Activated CD4-positive, alpha-beta memory T cell treated with anti-CD3 and anti-CD28 coated beads, Interleukin-2, amount 10 ng/mL, durations not matched to agents 7 days and 5 days (primary cell): ENCODE results near the gene ADCYAP1R1. TPM values are rescaled to one million over a fixed set of nuclear protein-coding genes. Genes with fewer than 3 reads are reported as not detected.

Source experiments
- CTCF ChIA-PET: fragments of 350-600 bp; sonication (Branson Sonifier 250); formaldehyde crosslinking; loops from one replicate; lab custom pipeline; 2021; ENCODE audit warnings: antibody characterized with exemption, inconsistent platforms; lab: Charles Lee
- POLR2A ChIA-PET: fragments of 350-600 bp; sonication (Branson Sonifier 250); formaldehyde crosslinking; loops from one replicate; lab custom pipeline; 2021; ENCODE audit warnings: antibody characterized with exemption; lab: Charles Lee
- DNase-seq: peaks from one replicate; pipeline ENCODE4 v3.0.0-alpha.2; 2020
- H3K27ac Mint-ChIP-seq: one replicate; pipeline ENCODE4 v1.8.0; 2021; ENCODE audit warnings: mild to moderate bottlenecking, mixed read lengths
- H3K27me3 Mint-ChIP-seq: one replicate; pipeline ENCODE4 v1.8.0; 2021; ENCODE audit warnings: mixed read lengths
- H3K36me3 Mint-ChIP-seq: one replicate; pipeline ENCODE4 v1.8.0; 2021; ENCODE audit warnings: low read depth, mixed read lengths
- H3K4me1 Mint-ChIP-seq: one replicate; pipeline ENCODE4 v1.8.0; 2021; ENCODE audit warnings: mixed read lengths
- H3K4me3 Mint-ChIP-seq: one replicate; pipeline ENCODE4 v1.8.0; 2021; ENCODE audit warnings: mild to moderate bottlenecking, mixed read lengths
- H3K9me3 Mint-ChIP-seq: one replicate; pipeline ENCODE4 v1.8.0; 2021; ENCODE audit warnings: mixed read lengths
- total RNA-seq, 2 experiments: library from RNA; stranded (reverse); gene quantifications; one replicate each; pipeline ENCODE4 v1.2.3, GENCODE V29; 2021

ADCYAP1R1 gene
- total RNA-seq, 2 experiments from 2014 or later = not detected

DNA sequence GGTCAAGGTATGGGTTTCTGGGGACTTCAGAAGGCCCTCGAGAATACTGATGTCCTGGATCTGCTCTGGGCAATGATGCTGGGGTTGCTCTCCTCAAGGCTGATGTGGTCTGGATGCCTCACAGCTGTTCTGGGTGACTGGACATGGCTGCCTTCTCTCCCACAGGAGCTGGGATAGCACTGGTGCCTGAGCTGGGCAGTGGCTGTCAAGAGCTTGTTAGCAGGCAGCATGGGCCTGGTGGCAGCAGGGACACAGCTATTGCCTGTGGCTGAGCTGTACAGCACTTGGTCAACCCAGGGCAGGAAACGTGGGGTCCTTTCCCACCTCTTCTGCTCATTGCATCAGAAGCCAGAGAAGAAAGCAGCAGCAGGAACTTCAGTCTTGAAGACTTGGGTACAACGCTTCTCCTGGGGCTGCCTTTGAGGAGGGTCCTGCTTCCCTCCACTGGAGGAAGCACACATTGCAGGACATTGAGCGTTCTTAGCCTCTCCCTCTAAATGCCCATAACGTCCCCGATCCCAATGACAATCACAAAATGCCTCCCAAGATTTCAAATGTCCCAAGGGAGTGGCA is 13.0 kb downstream of the ADCYAP1R1 start:
- H3K9me3 Mint-ChIP-seq = no peaks in the 10 kb centered on the region
- CTCF ChIA-PET = no interaction called here
- H3K4me3 Mint-ChIP-seq = no peak overlapping the region
- POLR2A ChIA-PET = no interaction called here
- no peak overlapping the region for H3K27ac Mint-ChIP-seq
- no peaks in the 10 kb centered on the region for H3K36me3 Mint-ChIP-seq
- H3K27me3 Mint-ChIP-seq = no peaks in the 10 kb centered on the region
- DNase-seq = no peak
- no peaks in the 10 kb centered on the region for H3K4me1 Mint-ChIP-seq

DNA sequence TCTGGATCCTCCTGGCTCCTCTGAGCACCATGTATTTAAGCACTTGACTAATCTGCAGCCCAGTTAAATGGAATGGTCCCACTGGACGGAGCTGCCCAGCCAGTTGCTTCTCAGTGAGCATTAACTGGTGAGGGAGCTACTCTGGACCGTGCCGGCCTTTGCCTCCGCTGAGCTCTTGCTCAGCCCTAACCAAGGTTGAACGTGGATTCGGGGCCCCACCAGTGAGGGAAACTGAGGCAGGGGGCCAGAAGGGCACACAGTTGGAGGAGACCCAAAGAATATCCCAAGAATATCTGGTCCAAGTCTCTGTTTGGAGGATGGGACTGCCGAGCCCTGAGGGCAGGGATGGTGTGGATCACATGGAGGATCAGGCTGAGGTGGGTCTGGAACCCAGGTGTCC is 13.7 kb downstream of the ADCYAP1R1 start:
- H3K36me3 Mint-ChIP-seq = no peaks in the 10 kb centered on the region
- H3K4me1 Mint-ChIP-seq = no peaks in the 10 kb centered on the region
- H3K27ac Mint-ChIP-seq = no peak overlapping the region
- ChIA-PET CTCF (no interaction called here), POLR2A (no interaction called here)
- H3K9me3 Mint-ChIP-seq = no peaks in the 10 kb centered on the region
- no peak for DNase-seq
- no peak overlapping the region for H3K4me3 Mint-ChIP-seq
- no peaks in the 10 kb centered on the region for H3K27me3 Mint-ChIP-seq

DNA sequence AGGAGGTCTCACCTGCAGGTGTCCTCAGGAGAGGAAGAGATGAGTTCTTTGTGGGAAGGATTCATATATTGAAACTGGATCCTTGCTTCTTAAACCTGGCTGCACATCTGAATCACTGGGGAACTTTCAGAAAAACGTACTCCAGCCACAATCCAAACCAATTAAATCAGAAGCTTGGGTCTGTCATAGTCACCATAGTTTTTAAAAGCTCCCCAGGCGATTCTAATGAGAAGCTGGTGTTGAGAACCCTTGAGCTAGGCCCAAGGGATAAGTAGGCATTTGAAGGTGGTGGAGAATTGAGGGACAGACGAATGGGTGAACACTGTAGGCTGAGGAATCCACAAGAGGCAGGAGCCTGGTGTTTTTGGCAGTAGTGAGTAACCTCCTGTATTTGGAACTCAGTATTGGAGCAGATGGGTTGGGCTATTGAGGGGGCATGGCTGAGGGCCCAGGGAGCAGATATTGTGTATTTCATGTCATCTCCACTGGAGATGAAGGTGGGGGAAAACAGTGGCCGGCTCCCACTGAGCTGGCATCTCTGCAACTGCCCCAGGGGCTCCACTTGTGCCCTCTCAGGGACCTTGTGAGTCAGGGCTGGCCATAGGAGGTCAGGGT is 14.5 kb downstream of the ADCYAP1R1 start:
- ChIA-PET CTCF (interaction anchor here (0.6 kb wide), 1 partner anchor 393 kb away, joined by 3 read pairs; no protein-coding TSS in a partner anchor), POLR2A (no interaction called here)
- Mint-ChIP-seq H3K9me3 (no peaks in the 10 kb centered on the region), H3K4me3 (no peak overlapping the region), H3K27me3 (no peaks in the 10 kb centered on the region), H3K36me3 (no peaks in the 10 kb centered on the region), H3K27ac (no peak overlapping the region), H3K4me1 (no peaks in the 10 kb centered on the region)
- DNase-seq = no peak

DNA sequence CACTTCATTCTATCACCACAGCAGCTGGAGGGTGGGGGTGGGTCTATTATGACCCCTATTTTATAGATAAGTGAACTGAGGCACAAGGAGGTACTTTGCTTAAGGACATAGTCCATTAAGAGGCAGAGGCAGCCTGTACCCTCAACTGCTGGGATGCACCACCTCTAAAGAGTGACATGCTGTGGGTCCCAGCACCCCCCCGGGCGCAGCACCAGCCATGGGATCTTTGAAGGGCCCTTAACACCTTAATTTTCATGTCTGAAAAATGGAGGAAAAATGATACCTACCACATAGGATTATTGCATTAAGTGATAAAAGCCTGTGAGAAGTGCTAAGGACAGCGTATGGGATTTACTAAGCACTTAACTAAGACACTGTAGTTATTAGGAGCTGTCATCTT is 15.4 kb downstream of the ADCYAP1R1 start:
- Mint-ChIP-seq H3K4me3 (no peak overlapping the region), H3K4me1 (no peaks in the 10 kb centered on the region), H3K27ac (no peak overlapping the region), H3K9me3 (no peaks in the 10 kb centered on the region), H3K36me3 (no peaks in the 10 kb centered on the region), H3K27me3 (no peaks in the 10 kb centered on the region)
- ChIA-PET CTCF (no interaction called here), POLR2A (no interaction called here)
- DNase-seq = no peak

DNA sequence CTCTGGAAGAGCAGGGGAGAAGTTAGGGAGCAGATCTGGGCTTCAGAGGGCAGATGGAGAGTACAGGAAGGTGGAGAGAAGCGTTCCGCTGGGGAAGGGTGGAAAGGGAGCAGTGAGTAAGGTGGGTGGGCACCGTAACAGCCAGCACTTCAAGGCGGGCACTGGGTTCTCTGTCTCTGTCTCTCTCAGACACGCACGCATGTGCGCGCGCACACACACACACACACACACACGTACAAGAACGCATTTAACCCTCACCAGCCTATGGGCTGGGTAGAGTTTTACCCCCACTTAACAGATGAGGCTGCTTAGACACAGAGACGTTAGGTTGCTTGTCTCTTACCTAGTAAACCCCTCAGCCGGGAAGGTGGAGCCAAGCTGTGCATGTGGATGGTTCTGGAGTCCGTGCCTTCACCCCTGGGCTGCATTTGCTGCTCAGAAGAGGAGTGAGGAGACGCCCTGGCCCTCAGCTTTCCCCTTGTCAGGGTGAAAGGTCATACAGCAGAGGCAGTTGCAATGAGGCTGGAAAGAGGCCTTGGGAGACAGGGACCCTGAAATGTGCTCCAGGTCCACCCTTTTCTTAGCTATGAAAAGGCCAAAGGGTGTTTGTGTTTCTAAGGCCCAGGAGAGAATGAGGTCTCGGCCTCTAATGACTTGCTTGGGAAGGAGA is 16.0 kb downstream of the ADCYAP1R1 start:
- POLR2A ChIA-PET = no interaction called here
- no peak for DNase-seq
- H3K9me3 Mint-ChIP-seq = no peaks in the 10 kb centered on the region

DNA sequence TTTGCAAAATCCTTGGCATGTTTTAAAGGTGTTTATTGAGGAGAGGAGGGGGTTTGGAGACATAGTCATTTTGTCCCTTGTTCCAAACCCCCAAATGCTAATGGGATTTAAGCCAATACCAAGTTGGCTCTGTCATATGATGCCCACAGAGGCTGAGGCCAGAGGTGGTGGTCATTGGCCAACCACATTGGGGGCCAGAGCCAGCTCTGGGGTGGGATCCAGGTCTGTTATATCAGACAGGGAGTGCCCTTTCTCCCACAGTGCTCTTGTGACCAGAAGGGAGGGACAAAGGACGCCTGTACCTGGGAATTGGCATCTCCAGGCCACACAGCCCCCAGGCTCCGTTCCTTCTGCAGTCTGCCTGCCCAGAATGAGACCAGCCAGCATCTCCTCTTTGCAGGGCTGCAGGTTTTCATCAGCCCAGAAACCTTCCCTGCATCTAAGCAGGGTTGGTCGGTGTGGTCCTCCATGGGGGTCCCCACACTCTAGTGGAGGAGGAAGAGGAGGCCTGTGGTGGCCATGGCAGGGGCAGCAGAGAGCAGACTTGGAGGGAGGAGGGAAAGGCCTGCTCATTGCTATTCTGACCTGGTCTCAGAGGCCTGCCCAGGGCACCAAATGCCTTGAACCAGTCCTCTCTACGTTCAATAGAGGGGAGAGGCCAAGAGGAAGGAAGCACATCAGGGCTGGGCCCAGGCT is 17.9 kb downstream of the ADCYAP1R1 start:
- Mint-ChIP-seq H3K36me3 (no peaks in the 10 kb centered on the region), H3K27me3 (no peaks in the 10 kb centered on the region), H3K4me1 (no peaks in the 10 kb centered on the region), H3K4me3 (no peak overlapping the region), H3K27ac (no peak overlapping the region), H3K9me3 (no peaks in the 10 kb centered on the region)
- ChIA-PET POLR2A (no interaction called here), CTCF (no interaction called here)
- DNase-seq = no peak

More for the DNA sequence above, 16.0 kb downstream of the ADCYAP1R1 start:
- no peaks in the 10 kb centered on the region for H3K36me3 Mint-ChIP-seq
- CTCF ChIA-PET = interaction anchor here (1.4 kb wide), 1 partner anchor 83 kb away, joined by 3 read pairs; no protein-coding TSS in a partner anchor
- no peaks in the 10 kb centered on the region for H3K4me1 Mint-ChIP-seq
- H3K4me3 Mint-ChIP-seq = no peak overlapping the region
- H3K27me3 Mint-ChIP-seq = no peaks in the 10 kb centered on the region
- no peak overlapping the region for H3K27ac Mint-ChIP-seq

DNA sequence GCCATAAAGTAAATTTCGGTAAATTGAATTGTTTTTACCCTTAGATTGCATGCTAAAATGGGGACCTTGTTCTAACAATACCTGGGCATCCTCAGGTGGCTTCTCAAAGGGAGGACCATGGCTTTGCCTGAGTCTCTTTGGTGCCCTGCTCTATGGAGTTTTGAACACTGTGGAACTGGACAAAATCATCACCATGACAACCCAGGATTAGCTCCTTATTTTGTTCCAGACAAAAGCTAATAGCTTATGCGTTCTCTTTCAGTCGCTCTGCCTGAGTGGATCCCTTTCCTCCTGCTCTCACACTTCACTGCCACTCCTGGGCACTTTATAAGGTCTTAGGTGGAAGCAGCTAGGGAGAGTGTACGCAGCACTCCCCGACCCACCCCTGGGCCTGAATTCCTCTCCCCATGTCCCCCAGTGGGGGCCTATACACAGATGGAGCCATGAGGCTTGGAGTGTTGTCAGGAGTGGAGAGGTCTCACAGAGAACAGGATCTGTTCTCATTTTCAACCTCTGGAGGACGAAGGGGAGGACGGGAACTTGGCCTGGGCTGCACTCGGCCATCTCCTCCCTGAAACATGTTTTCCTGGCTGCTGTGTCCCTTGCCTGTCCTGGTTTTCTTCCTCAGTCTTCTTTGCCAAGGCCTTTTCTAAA is 19.0 kb downstream of the ADCYAP1R1 start:
- Mint-ChIP-seq H3K27me3 (peaks cover 2% of the 10 kb centered on the region), H3K4me3 (no peak overlapping the region), H3K9me3 (no peaks in the 10 kb centered on the region), H3K27ac (no peak overlapping the region), H3K36me3 (no peaks in the 10 kb centered on the region), H3K4me1 (no peaks in the 10 kb centered on the region)
- DNase-seq = no peak
- POLR2A ChIA-PET = no interaction called here
- CTCF ChIA-PET = no interaction called here

DNA sequence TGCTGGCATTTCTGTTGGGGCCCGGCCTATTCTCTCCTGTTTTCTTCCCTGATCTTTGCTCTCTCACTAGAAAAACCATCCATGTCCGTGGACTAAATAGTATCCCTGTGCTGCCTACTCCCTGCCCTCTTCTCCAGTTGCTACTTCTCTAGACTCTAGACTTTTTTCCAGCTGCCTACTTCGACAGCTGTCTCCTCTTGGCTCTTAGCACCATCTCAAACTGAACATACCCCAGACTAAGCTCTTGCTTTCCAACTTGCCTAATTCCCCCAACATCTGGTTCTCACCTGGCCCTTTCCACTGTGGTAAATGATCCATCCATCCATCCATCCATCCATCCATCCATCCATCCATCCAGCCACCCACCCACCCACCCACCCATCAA is 19.5 kb downstream of the ADCYAP1R1 start:
- Mint-ChIP-seq H3K4me1 (no peaks in the 10 kb centered on the region), H3K27ac (no peak overlapping the region), H3K9me3 (no peaks in the 10 kb centered on the region), H3K27me3 (peaks cover 2% of the 10 kb centered on the region), H3K4me3 (no peak overlapping the region), H3K36me3 (no peaks in the 10 kb centered on the region)
- no peak for DNase-seq
- CTCF ChIA-PET = no interaction called here
- POLR2A ChIA-PET = no interaction called here

DNA sequence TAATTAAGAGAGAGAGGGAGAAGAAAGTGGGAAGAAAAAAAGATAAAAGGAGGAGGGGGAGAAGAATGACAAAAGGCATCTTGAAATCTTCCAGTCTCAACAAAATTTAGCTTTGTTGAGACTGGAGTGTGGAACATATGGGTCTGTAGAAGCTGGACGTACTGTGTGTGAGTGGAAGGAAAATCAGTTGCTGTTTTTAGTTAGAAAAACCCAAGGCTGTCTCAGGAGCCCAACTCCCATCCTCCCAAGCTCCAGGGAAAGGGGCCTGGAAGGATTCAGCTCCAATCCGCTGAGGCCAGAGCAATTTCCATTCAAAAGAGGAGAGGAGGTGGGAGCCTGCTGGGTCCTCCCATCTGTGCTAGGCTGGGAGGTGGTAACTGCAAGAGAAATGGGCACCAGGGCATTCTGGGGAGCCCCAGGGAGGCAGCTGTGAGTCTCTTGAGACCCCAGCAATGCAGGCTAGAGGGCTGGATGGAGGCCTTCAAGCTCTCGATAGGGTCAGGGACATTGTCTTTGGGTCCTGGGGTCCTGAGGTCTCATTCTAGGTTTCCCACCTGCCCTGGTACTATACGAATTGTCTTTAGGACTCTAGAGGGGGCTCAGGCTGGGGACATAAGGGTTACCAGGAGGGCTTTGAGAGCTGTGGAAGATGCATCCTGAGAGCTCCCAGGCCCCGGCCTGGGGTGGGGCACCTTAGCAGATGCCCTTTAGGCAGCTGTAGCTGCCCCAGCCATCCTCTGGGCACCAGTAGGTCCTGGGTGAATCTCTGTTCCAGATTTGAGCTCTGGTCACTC is 21.4 kb downstream of the ADCYAP1R1 start:
- Mint-ChIP-seq H3K4me3 (no peak overlapping the region), H3K27ac (no peak overlapping the region), H3K4me1 (no peaks in the 10 kb centered on the region), H3K9me3 (no peaks in the 10 kb centered on the region), H3K27me3 (peaks cover 2% of the 10 kb centered on the region), H3K36me3 (no peaks in the 10 kb centered on the region)
- no peak for DNase-seq
- ChIA-PET CTCF (no interaction called here), POLR2A (no interaction called here)

DNA sequence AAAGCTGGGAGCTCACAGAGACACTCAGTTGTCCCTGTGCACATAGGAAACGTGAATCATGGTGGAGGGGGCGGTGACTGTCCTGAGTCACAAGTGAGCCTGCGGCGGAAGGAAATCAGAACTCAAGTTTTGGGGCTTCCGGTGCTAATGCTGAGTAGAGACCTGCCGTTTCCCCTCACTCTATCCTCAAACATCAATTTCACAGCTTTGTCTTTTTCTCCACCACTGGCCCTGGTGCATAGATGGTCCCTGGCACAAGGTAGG is 21.9 kb downstream of the ADCYAP1R1 start:
- no peak for DNase-seq

DNA sequence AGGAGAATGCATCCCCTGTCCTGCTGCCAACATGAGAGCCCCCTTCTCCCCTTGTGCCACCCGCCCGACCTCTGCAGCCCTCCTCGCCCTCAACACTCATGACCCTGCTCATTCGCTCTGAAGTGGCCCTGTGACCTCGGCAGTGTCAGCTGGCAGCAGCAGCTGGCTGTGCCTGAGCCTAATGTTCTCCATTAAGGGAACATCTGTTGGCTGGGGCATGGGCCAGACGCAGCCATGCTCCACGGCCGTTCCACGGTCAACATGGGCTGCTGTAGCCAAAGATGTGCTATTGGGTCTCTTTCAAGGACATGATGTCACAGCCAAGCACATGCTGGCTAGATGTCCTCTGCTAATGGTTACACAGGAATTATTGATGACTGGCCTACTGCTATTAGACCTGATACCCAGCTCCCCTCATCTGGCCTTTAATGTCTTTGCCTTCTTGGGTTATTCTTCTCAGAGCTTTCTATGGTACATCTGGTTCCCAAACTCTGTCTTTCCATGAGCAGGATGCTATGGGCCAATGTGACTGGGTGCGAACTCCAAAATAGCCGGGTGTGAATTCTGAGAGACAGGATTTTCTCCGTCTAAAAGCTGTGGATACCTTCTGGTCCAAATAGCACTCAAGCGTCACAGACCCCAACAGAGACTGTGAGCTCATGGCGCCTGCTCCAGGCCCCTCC is 22.4 kb downstream of the ADCYAP1R1 start:
- peaks cover 2% of the 10 kb centered on the region for H3K27me3 Mint-ChIP-seq
- ChIA-PET POLR2A (no interaction called here), CTCF (no interaction called here)
- no peak overlapping the region for H3K27ac Mint-ChIP-seq
- no peak for DNase-seq
- H3K4me3 Mint-ChIP-seq = no peak overlapping the region
- H3K9me3 Mint-ChIP-seq = no peaks in the 10 kb centered on the region
- no peaks in the 10 kb centered on the region for H3K4me1 Mint-ChIP-seq
- no peaks in the 10 kb centered on the region for H3K36me3 Mint-ChIP-seq

More for the DNA sequence above, 21.9 kb downstream of the ADCYAP1R1 start:
- no peak overlapping the region for H3K4me3 Mint-ChIP-seq
- POLR2A ChIA-PET = no interaction called here
- H3K27me3 Mint-ChIP-seq = peaks cover 2% of the 10 kb centered on the region
- no peak overlapping the region for H3K27ac Mint-ChIP-seq
- CTCF ChIA-PET = no interaction called here
- H3K9me3 Mint-ChIP-seq = no peaks in the 10 kb centered on the region
- no peaks in the 10 kb centered on the region for H3K4me1 Mint-ChIP-seq
- no peaks in the 10 kb centered on the region for H3K36me3 Mint-ChIP-seq

DNA sequence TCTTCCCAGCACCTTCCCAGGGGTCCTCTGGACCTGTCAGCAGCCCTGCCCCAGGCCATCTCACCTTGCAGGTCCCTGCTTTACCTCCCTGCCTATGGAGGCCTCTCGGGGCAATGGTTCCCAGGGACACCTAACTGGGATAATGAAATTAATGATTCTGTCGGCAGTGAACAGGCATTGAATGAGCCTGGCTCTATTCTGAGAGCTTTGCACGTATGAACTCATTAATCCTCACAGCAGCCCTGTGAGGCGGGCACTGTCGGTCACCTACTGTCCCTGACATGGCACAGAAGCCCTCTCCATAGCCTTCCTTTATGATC is 22.9 kb downstream of the ADCYAP1R1 start:
- CTCF ChIA-PET = no interaction called here
- POLR2A ChIA-PET = no interaction called here

More for the DNA sequence above, 22.9 kb downstream of the ADCYAP1R1 start:
- Mint-ChIP-seq H3K4me1 (no peaks in the 10 kb centered on the region), H3K4me3 (no peak overlapping the region), H3K9me3 (no peaks in the 10 kb centered on the region), H3K27ac (no peak overlapping the region), H3K36me3 (no peaks in the 10 kb centered on the region), H3K27me3 (peaks cover 2% of the 10 kb centered on the region)
- DNase-seq = no peak
